ENCODE measurements around the gene SLC4A5.

SLC4A5 gene

DNA sequence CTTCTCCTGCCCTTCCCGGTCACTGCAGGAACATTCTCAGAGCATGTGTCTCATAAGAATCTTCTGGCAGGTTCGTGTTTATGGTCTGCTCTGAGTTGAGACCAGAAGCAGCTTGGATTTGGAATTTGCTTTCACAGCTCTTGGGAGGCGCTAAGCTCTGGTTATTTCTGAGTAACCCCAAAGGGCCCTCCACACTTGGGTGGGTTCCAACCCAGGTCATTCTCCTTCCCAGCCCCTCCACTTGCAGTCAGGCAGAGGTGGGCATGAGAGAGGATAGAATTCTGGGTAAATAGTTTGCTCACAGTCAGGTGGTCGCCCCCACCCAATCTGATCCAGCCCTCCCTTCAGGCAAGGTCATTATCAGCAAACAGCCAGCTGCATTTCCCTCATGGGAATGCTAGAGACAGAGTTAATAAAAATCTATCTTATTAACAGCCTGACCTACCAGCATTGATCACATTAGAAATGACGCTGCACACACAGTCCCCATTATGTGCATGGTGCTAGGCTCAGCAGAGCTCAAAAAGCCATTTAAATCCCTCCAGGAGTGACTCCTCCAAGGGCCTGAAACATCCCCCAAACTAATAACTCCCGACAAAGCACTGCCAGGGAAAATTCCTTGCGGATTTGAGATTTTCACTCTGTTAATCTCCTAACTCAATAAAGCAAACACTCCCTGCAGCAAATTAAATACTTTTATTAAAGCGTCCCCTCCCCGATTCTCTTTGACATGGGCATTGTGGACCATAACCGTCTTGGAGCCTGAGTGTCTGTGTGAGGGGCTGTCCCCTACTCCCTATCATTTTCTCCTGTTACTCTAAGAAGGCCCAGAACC is 61.9 kb downstream of the SLC4A5 start:
- Histone ChIP-seq H3K27me3 (ENCODE audit: control insufficient read depth in 1 of 2, insufficient read depth in 2 of 2, low read length in 2 of 2) (no peaks in the 10 kb centered on the region), H3K9me3 (ENCODE audit: control insufficient read depth in 1 of 2, low read length in 2 of 2) (no peaks in the 10 kb centered on the region), H3K27ac (ENCODE audit: low read depth, low read length) (no peak overlapping the region), H3K4me1 (ENCODE audit: control insufficient read depth in 1 of 2, insufficient read depth in 2 of 2, low read length in 2 of 2) (no peaks in the 10 kb centered on the region), H3K9ac (ENCODE audit: low read depth in 1 of 2, low read length in 2 of 2) (no peak overlapping the region), H3K4me3 (ENCODE audit: low read depth in 1 of 2, low read length in 2 of 2) (no peak overlapping the region), H3K36me3 (ENCODE audit: control insufficient read depth in 1 of 2, insufficient read depth in 2 of 2, low read length in 2 of 2) (no peaks in the 10 kb centered on the region)

DNA sequence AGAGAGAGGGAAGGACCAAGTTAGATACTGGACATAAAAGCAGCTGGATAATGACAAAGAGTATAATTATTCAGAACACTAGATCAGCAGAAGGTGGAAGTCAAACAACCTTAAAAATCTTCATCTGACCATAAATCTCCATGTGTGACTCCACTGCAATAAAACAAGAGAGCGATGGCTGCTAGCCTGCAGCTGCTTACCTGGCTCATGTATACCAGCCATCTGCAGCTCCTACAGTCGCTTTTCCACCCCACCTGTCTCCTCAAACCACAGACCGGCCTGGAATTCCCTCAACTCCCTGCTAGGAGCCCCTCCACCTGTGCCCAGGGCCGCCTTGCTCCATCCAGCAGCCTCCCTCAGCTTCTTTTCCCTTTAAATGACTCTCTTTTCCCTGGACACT is 64.5 kb downstream of the SLC4A5 start:
- no peak overlapping the region for H3K9ac ChIP-seq (ENCODE audit: low read depth in 1 of 2, low read length in 2 of 2)
- no peak overlapping the region for H3K27ac ChIP-seq (ENCODE audit: low read depth, low read length)
- H3K9me3 ChIP-seq (ENCODE audit: control insufficient read depth in 1 of 2, low read length in 2 of 2) = no peaks in the 10 kb centered on the region
- H3K27me3 ChIP-seq (ENCODE audit: control insufficient read depth in 1 of 2, insufficient read depth in 2 of 2, low read length in 2 of 2) = no peaks in the 10 kb centered on the region
- no peaks in the 10 kb centered on the region for H3K36me3 ChIP-seq (ENCODE audit: control insufficient read depth in 1 of 2, insufficient read depth in 2 of 2, low read length in 2 of 2)
- H3K4me3 ChIP-seq (ENCODE audit: low read depth in 1 of 2, low read length in 2 of 2) = no peak overlapping the region
- no peaks in the 10 kb centered on the region for H3K4me1 ChIP-seq (ENCODE audit: control insufficient read depth in 1 of 2, insufficient read depth in 2 of 2, low read length in 2 of 2)

DNA sequence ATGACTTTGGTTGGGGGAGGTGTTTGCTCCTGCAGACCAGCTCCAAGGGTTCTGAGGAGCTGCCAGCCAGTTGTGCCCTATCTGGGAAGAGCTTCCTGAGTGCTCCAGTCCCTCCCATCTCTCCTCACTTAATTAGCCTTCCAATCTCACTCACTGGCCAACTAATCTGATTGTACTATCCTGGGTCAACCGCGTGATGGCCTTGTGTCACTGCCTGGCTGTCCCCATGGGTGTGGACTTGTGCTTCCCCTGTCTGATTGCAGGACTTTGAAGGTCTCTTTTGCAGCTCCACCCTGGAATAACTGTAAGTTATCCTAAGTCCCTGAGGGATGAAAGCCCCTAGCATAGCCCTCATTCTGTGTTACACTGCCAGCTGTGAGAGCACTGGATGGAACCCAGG is 65.0 kb downstream of the SLC4A5 start:
- H3K4me1 ChIP-seq (ENCODE audit: control insufficient read depth in 1 of 2, insufficient read depth in 2 of 2, low read length in 2 of 2) = no peaks in the 10 kb centered on the region
- no peaks in the 10 kb centered on the region for H3K9me3 ChIP-seq (ENCODE audit: control insufficient read depth in 1 of 2, low read length in 2 of 2)
- H3K9ac ChIP-seq (ENCODE audit: low read depth in 1 of 2, low read length in 2 of 2) = no peak overlapping the region
- no peak overlapping the region for H3K4me3 ChIP-seq (ENCODE audit: low read depth in 1 of 2, low read length in 2 of 2)
- no peaks in the 10 kb centered on the region for H3K36me3 ChIP-seq (ENCODE audit: control insufficient read depth in 1 of 2, insufficient read depth in 2 of 2, low read length in 2 of 2)
- no peak overlapping the region for H3K27ac ChIP-seq (ENCODE audit: low read depth, low read length)
- no peaks in the 10 kb centered on the region for H3K27me3 ChIP-seq (ENCODE audit: control insufficient read depth in 1 of 2, insufficient read depth in 2 of 2, low read length in 2 of 2)

DNA sequence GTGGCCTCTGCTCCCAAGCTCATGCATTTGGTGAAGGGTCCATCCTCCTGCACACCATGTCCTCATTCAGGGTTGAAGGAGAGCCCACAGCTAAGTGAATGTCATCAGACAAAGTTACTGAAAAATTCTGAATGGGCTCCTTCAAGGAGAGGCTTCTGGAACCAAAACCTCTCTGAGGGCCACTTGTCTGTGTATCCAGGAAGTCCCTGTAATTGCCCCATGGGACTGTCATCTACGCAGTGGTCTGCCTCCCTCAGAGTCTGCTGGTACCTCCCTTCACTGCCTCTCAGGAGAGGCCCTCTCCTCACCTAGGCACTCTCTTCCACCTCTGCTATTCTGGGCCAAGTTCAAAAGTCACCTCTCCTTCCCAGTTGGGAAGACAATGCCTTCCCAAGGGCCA is 68.0 kb downstream of the SLC4A5 start:
- Histone ChIP-seq H3K9ac (ENCODE audit: low read depth in 1 of 2, low read length in 2 of 2) (no peak overlapping the region), H3K36me3 (ENCODE audit: control insufficient read depth in 1 of 2, insufficient read depth in 2 of 2, low read length in 2 of 2) (no peaks in the 10 kb centered on the region), H3K27ac (ENCODE audit: low read depth, low read length) (no peak overlapping the region), H3K9me3 (ENCODE audit: control insufficient read depth in 1 of 2, low read length in 2 of 2) (no peaks in the 10 kb centered on the region), H3K4me3 (ENCODE audit: low read depth in 1 of 2, low read length in 2 of 2) (no peak overlapping the region), H3K4me1 (ENCODE audit: control insufficient read depth in 1 of 2, insufficient read depth in 2 of 2, low read length in 2 of 2) (no peaks in the 10 kb centered on the region), H3K27me3 (ENCODE audit: control insufficient read depth in 1 of 2, insufficient read depth in 2 of 2, low read length in 2 of 2) (no peaks in the 10 kb centered on the region)

DNA sequence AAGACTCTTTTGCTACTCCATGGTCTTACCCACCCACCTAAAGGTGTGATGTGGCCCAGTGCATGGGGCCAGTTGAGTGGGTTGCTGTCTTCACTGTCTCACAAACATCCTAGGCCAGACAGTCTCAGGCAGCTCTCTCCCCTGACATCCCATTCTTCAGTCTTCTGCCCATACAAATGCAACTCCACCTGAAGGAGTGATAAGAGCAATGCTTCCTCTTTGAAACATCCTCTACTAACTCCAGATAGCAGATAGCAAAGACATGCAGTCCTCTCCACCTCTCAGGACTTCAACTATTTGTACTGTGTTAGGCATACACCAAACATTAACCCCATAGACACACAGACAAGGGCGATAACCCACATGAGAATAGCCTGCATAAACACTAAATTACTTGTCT is 73.5 kb downstream of the SLC4A5 start:
- peaks cover 5 to 7% of the 10 kb centered on the region in 2 donors for H3K4me1 ChIP-seq (ENCODE audit: control insufficient read depth in 1 of 2, insufficient read depth in 2 of 2, low read length in 2 of 2)
- no peak overlapping the region for H3K9ac ChIP-seq (ENCODE audit: low read depth in 1 of 2, low read length in 2 of 2)
- no peaks in the 10 kb centered on the region for H3K9me3 ChIP-seq (ENCODE audit: control insufficient read depth in 1 of 2, low read length in 2 of 2)
- no peak overlapping the region for H3K27ac ChIP-seq (ENCODE audit: low read depth, low read length)
- H3K36me3 ChIP-seq (ENCODE audit: control insufficient read depth in 1 of 2, insufficient read depth in 2 of 2, low read length in 2 of 2) = no peaks in the 10 kb centered on the region
- H3K27me3 ChIP-seq (ENCODE audit: control insufficient read depth in 1 of 2, insufficient read depth in 2 of 2, low read length in 2 of 2) = no peaks in the 10 kb centered on the region
- no peak overlapping the region for H3K4me3 ChIP-seq (ENCODE audit: low read depth in 1 of 2, low read length in 2 of 2)

DNA sequence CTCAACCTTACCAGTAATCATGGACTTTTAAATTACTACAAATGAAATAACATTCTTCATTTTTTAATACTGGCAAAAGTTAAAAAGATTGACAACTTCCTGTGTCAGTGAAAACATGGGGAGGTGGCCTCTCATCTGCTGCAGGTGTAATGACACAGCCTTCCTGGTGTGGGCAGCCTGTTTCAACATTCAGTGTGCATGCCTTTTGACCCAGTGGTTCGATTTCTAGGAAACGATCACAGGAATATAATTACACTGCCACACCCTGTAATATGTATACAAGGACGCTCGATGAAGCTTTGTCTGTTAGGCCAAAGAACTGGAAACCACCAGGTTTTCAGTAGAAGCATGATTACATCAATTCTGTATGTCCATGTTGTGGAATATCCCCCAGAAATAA is 76.1 kb downstream of the SLC4A5 start:
- Histone ChIP-seq H3K4me3 (ENCODE audit: low read depth in 1 of 2, low read length in 2 of 2) (no peak overlapping the region), H3K9ac (ENCODE audit: low read depth in 1 of 2, low read length in 2 of 2) (no peak overlapping the region), H3K36me3 (ENCODE audit: control insufficient read depth in 1 of 2, insufficient read depth in 2 of 2, low read length in 2 of 2) (no peaks in the 10 kb centered on the region), H3K9me3 (ENCODE audit: control insufficient read depth in 1 of 2, low read length in 2 of 2) (no peaks in the 10 kb centered on the region), H3K27ac (ENCODE audit: low read depth, low read length) (no peak overlapping the region), H3K27me3 (ENCODE audit: control insufficient read depth in 1 of 2, insufficient read depth in 2 of 2, low read length in 2 of 2) (no peaks in the 10 kb centered on the region), H3K4me1 (ENCODE audit: control insufficient read depth in 1 of 2, insufficient read depth in 2 of 2, low read length in 2 of 2) (peaks cover 5 to 7% of the 10 kb centered on the region in 2 donors)

DNA sequence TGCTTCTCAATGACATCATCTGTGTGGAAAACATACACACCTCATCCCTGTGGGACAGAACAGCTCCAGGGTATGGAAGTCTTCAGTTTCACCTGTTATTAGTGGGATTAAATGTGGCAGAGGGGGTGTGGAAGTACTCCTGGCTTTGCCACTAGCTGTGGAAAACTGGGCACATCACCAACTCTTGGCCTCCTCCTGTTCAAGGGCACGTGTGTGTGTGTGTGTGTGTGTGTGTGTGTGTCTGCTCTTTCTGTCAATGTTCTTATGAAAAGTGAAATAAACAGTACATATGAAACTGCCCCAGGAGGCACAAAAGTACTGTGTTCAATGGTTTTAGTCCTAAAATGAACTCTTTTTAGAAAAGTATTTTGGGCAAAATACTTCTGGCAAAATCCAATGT is 78.9 kb downstream of the SLC4A5 start:
- Histone ChIP-seq H3K4me3 (ENCODE audit: low read depth in 1 of 2, low read length in 2 of 2) (no peak overlapping the region), H3K9ac (ENCODE audit: low read depth in 1 of 2, low read length in 2 of 2) (no peak overlapping the region)

DNA sequence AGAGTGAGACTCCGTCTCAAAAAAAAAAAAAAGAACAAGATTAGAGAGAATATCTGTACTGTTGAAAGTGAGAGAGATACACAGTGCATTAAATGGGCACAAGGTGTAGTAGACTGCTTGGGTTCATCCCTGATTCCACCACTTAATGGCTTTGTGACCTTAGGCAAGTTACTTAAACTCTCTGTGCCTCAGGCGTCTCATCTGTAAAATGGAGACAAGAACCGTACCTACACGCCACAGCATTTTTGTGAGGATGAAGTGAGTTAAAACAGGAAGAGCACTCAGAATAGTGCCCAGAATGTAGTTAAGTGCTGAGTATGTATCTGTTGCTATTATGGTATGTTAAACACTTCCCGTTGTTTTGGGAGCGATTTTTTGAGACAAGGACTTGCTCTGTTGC is 80.5 kb downstream of the SLC4A5 start:
- H3K36me3 ChIP-seq (ENCODE audit: control insufficient read depth in 1 of 2, insufficient read depth in 2 of 2, low read length in 2 of 2) = no peaks in the 10 kb centered on the region
- no peak overlapping the region for H3K9ac ChIP-seq (ENCODE audit: low read depth in 1 of 2, low read length in 2 of 2)
- no peak overlapping the region for H3K27ac ChIP-seq (ENCODE audit: low read depth, low read length)
- H3K4me3 ChIP-seq (ENCODE audit: low read depth in 1 of 2, low read length in 2 of 2) = no peak overlapping the region
- H3K4me1 ChIP-seq (ENCODE audit: control insufficient read depth in 1 of 2, insufficient read depth in 2 of 2, low read length in 2 of 2) = peaks cover 5 to 6% of the 10 kb centered on the region in 2 donors
- H3K9me3 ChIP-seq (ENCODE audit: control insufficient read depth in 1 of 2, low read length in 2 of 2) = no peaks in the 10 kb centered on the region
- H3K27me3 ChIP-seq (ENCODE audit: control insufficient read depth in 1 of 2, insufficient read depth in 2 of 2, low read length in 2 of 2) = no peaks in the 10 kb centered on the region

More for the DNA sequence above, 78.9 kb downstream of the SLC4A5 start:
- H3K4me1 ChIP-seq (ENCODE audit: control insufficient read depth in 1 of 2, insufficient read depth in 2 of 2, low read length in 2 of 2) = peaks cover 5 to 7% of the 10 kb centered on the region in 2 donors
- H3K27me3 ChIP-seq (ENCODE audit: control insufficient read depth in 1 of 2, insufficient read depth in 2 of 2, low read length in 2 of 2) = no peaks in the 10 kb centered on the region
- H3K27ac ChIP-seq (ENCODE audit: low read depth, low read length) = no peak overlapping the region
- no peaks in the 10 kb centered on the region for H3K9me3 ChIP-seq (ENCODE audit: control insufficient read depth in 1 of 2, low read length in 2 of 2)
- H3K36me3 ChIP-seq (ENCODE audit: control insufficient read depth in 1 of 2, insufficient read depth in 2 of 2, low read length in 2 of 2) = no peaks in the 10 kb centered on the region

DNA sequence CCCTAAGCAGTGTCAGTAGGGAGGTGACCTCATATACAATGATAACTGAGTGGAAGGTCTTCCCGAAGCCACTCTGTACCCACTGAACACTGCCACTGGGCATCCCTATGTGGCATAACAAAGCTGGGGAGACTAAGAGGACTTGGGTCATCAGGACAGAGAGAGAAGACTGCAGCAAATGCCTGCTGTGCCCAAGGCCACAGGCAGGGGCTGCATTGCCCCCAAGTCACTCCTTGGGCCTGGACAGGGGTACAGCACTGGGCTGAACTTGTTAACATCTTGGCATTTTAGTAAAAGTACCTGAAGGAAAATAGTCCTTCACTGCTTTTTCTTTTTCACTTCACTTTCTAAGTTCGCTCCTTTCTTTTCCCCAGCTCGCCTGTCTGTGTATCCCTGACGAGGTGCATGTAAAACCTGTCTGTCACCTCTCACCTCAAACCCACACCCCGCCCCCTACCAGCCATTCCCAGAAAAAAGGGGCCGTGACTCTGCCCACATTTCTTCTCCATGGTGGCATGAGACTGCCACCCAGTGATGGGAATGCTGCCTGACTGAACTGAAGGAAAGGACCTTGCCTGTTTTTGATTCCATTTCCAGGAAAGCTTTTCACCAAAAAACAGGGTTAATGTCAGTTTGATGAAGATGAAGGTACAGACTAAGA is 81.9 kb downstream of the SLC4A5 start:
- H3K4me3 ChIP-seq (ENCODE audit: low read depth in 1 of 2, low read length in 2 of 2) = no peak overlapping the region
- no peak overlapping the region for H3K9ac ChIP-seq (ENCODE audit: low read depth in 1 of 2, low read length in 2 of 2)
- H3K9me3 ChIP-seq (ENCODE audit: control insufficient read depth in 1 of 2, low read length in 2 of 2) = no peaks in the 10 kb centered on the region
- H3K27me3 ChIP-seq (ENCODE audit: control insufficient read depth in 1 of 2, insufficient read depth in 2 of 2, low read length in 2 of 2) = no peaks in the 10 kb centered on the region
- H3K27ac ChIP-seq (ENCODE audit: low read depth, low read length) = no peak overlapping the region
- H3K36me3 ChIP-seq (ENCODE audit: control insufficient read depth in 1 of 2, insufficient read depth in 2 of 2, low read length in 2 of 2) = no peaks in the 10 kb centered on the region
- no peaks in the 10 kb centered on the region for H3K4me1 ChIP-seq (ENCODE audit: control insufficient read depth in 1 of 2, insufficient read depth in 2 of 2, low read length in 2 of 2)

DNA sequence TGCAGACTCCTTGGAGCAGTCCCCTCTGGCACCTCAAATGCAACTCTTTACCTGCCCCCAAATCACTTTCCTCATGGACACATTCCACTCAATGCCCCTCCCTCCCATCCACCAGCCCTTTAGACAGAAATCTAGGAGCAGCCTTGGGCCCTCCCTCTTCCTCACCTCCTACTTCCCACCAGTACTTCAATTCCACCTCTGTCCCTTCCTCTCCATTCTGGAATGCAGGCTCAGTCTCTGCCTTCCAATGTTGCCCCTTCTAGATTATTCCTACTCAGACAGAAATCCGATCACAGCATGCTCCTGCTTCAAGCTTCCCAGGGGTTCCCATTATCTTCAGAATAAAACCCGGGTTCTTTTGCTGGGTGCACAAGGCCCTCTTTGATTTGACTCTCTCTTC is 82.7 kb downstream of the SLC4A5 start:
- Histone ChIP-seq H3K27ac (ENCODE audit: low read depth, low read length) (no peak overlapping the region), H3K9ac (ENCODE audit: low read depth in 1 of 2, low read length in 2 of 2) (no peak overlapping the region), H3K36me3 (ENCODE audit: control insufficient read depth in 1 of 2, insufficient read depth in 2 of 2, low read length in 2 of 2) (no peaks in the 10 kb centered on the region), H3K4me1 (ENCODE audit: control insufficient read depth in 1 of 2, insufficient read depth in 2 of 2, low read length in 2 of 2) (no peaks in the 10 kb centered on the region), H3K4me3 (ENCODE audit: low read depth in 1 of 2, low read length in 2 of 2) (no peak overlapping the region), H3K27me3 (ENCODE audit: control insufficient read depth in 1 of 2, insufficient read depth in 2 of 2, low read length in 2 of 2) (no peaks in the 10 kb centered on the region), H3K9me3 (ENCODE audit: control insufficient read depth in 1 of 2, low read length in 2 of 2) (no peaks in the 10 kb centered on the region)
